Measurements from ENCODE around the gene IL6. TPM values are rescaled to one million over a fixed set of nuclear protein-coding genes. Genes with fewer than 3 reads are reported as not detected.

Gene IL6
- total and polyA plus RNA-seq, 9 of the 15 experiments (the other 6 are each of a cell fraction or from before 2014, with no cell fraction given) = 0.76 to 2.9 (median 1.5) TPM

- TF ChIP-seq ZNF23 (CRISPR knock-in tag; IDR thresholded peaks at IDR 0.05) (no peak), RBM25 (IDR thresholded peaks at IDR 0.05; ENCODE audit: low read depth, low read length, severe bottlenecking) (no peak)
These were observed 4.1 kb downstream of the IL6 start (continued) for GRCh38 chr7:22730921-22731654.

- H3K36me3 ChIP-seq (ENCODE audit: control insufficient read depth, insufficient read depth, low read length) = no peaks in the 10 kb centered on the region
- BruUV-seq (replicated peaks) = no TSS peak
- H3K9me3 ChIP-seq (replicated peaks; ENCODE audit: control insufficient read depth, insufficient read depth, low read depth, low read length) = no peaks in the 10 kb centered on the region
- H3K27me3 ChIP-seq (ENCODE audit: control insufficient read depth in 2 of 2, insufficient read depth in 2 of 2, low read length in 2 of 2) = no peaks in the 10 kb centered on the region
- ATAC-seq (no peak), FAIRE-seq (no peak), DNase-seq (ENCODE audit: extremely low read depth in 1 of 4, low spot score in 3 of 4) (no peak)
- no peak overlapping the region for H3K4me2 ChIP-seq (ENCODE audit: insufficient read depth, low read length)
- H3K79me2 ChIP-seq (ENCODE audit: control insufficient read depth, insufficient read depth, low read length) = peaks cover 2% of the 10 kb centered on the region; the same call in 1 of the 3 replicates
- no peak overlapping the region for H2AFZ ChIP-seq (ENCODE audit: low read depth, low read length)
- H4K20me1 ChIP-seq (replicated peaks; ENCODE audit: control insufficient read depth, insufficient read depth, low read length) = no peaks in the 10 kb centered on the region
- no peaks in the 10 kb centered on the region for H3K9me1 ChIP-seq (ENCODE audit: control insufficient read depth, insufficient read depth, low read length)
- no peak overlapping the region for H3K27ac ChIP-seq (ENCODE audit: extremely low read depth, low read depth, low read length)
- TF ChIP-seq ZNF280B (CRISPR knock-in tag; IDR thresholded peaks at IDR 0.05) = no peak
- no peak for TF ChIP-seq SMARCE1 (IDR thresholded peaks at IDR 0.05)
- TF ChIP-seq CHD4 (IDR thresholded peaks at IDR 0.05; ENCODE audit: insufficient read depth, insufficient replicate concordance, low read depth, low read length, poor library complexity, severe bottlenecking) = no peak
- no peak for TF ChIP-seq PCBP1 (IDR thresholded peaks at IDR 0.05; ENCODE audit: low read depth, low read length, poor library complexity, severe bottlenecking)
- no peak for TF ChIP-seq ZNF586 (CRISPR knock-in tag; conservative IDR thresholded peaks at IDR 0.05)
- ChIA-PET POLR2A (no interaction called here), CTCF (ENCODE audit: low intra/inter-chr PET ratio) (interaction anchor here (0.7 kb wide), 1 partner anchor 236 kb away, joined by 3 read pairs; no protein-coding TSS in a partner anchor)
- no peak overlapping the region for H3K4me3 ChIP-seq
- intact Hi-C loops (cut with micrococcal nuclease) (no loop called here), in situ Hi-C loops (cut with MboI) (loop anchor here (25.0 kb wide), 1 partner anchor 619 kb away; no protein-coding TSS in a partner anchor)
- H3K4me1 ChIP-seq (replicated peaks in 1 of 2; ENCODE audit: control insufficient read depth in 2 of 2, insufficient read depth in 2 of 2, low read length in 2 of 2) = peaks cover 7 to 29% of the 10 kb centered on the region in 2 experiments; a peak in 4 of 5 replicates
- 78% methylated on average over 2 of the region's 2 CpGs for WGBS (ENCODE audit: insufficient coverage, low coverage, missing lambda C conversion rate)
- no peak overlapping the region for H3K9ac ChIP-seq (ENCODE audit: insufficient read depth in 1 of 2, low read depth in 2 of 2, low read length in 2 of 2)
These were observed 4.8 kb downstream of the IL6 start for GRCh38 chr7:22731766-22732165.
